ENCODE measurements around the gene ATL2. TPM values are rescaled to one million over a fixed set of nuclear protein-coding genes. Genes with fewer than 3 reads are reported as not detected.

ATL2 gene
- total and polyA plus RNA-seq, 2 of the 8 experiments (the other 6 are each of a cell fraction or from before 2014, with no cell fraction given) = 38.8 to 84.6 TPM

DNA sequence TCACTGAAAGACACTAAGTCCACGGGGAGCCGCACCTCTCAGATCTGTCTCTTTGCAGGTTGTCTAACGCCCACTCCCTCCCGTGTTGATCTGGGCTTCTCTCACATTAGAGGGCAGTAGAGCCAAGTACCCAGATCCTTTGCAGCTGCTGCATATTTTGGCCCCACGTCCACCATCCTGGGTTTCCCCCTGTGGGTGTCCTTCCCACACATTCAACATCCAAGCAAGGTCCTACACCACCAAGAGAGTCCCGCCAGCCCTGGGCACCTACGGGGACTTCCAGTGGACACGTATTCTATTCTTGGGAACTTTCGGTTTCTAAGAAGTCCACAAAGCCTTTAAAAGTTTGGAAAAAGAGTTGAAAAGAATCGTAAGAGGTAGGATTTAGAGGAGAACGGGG is 116.6 kb downstream of the ATL2 start:
- H2BK5ac ChIP-seq (ENCODE audit: low read depth, low read length) = no peak overlapping the region
- H3K36me3 ChIP-seq (ENCODE audit: control insufficient read depth in 2 of 4, insufficient read depth in 4 of 4, low read length in 3 of 4) = no peaks in the 10 kb centered on the region
- no peak overlapping the region for H3K27ac ChIP-seq (ENCODE audit: low read depth, low read length)
- DNase-seq (ENCODE audit: low read depth in 1 of 2, low spot score in 2 of 2) (no peak), FAIRE-seq (no peak)
- no peaks in the 10 kb centered on the region for H4K20me1 ChIP-seq (replicated peaks in 1 of 2; ENCODE audit: control insufficient read depth in 1 of 2, insufficient read depth in 2 of 2, low read length in 2 of 2)
- no peak overlapping the region for H4K91ac ChIP-seq (replicated peaks; ENCODE audit: insufficient read length, low read length)
- no peaks in the 10 kb centered on the region for H3K27me3 ChIP-seq (replicated peaks in 1 of 4; ENCODE audit: control insufficient read depth in 3 of 4, extremely low read depth in 1 of 4, insufficient read depth in 3 of 4, low read length in 3 of 4)
- H4K8ac ChIP-seq (ENCODE audit: extremely low read depth, insufficient read depth, low read length) = no peak overlapping the region
- TF ChIP-seq, protein P1, sequence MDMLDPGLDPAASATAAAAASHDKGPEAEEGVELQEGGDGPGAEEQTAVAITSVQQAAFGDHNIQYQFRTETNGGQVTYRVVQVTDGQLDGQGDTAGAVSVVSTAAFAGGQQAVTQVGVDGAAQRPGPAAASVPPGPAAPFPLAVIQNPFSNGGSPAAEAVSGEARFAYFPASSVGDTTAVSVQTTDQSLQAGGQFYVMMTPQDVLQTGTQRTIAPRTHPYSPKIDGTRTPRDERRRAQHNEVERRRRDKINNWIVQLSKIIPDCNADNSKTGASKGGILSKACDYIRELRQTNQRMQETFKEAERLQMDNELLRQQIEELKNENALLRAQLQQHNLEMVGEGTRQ (IDR thresholded peaks at IDR 0.05; ENCODE audit: low read length) = no peak
- no peak for TF ChIP-seq GTF2F1 (IDR thresholded peaks at IDR 0.05; ENCODE audit: borderline replicate concordance, low read depth, low read length)
- peak in 1 of 2 experiments; percentile 12; a peak in 2 of 4 replicates for TF ChIP-seq RAD21 (IDR thresholded peaks at IDR 0.05 in 1 of 2, conservative IDR thresholded peaks at IDR 0.05 in 1 of 2; ENCODE audit: low read depth in 2 of 2, low read length in 2 of 2)
- TF ChIP-seq PHF8 (conservative IDR thresholded peaks at IDR 0.05; ENCODE audit: low read depth, low read length) = no peak
- no peak overlapping the region for H3K23ac ChIP-seq (ENCODE audit: insufficient read length)
- no peak overlapping the region for H3K56ac ChIP-seq (replicated peaks; ENCODE audit: insufficient read length, low read depth, low read length)
- H2AK5ac ChIP-seq (ENCODE audit: low read depth, low read length) = no peak overlapping the region
- no peak overlapping the region for H2BK15ac ChIP-seq (ENCODE audit: low read length)
- H3K79me2 ChIP-seq (ENCODE audit: control insufficient read depth in 1 of 2, insufficient read depth in 2 of 2, low read length in 2 of 2) = no peaks in the 10 kb centered on the region
- no peak overlapping the region for H4K5ac ChIP-seq (ENCODE audit: insufficient read length, low read depth, low read length)
- H3K79me1 ChIP-seq (ENCODE audit: low read depth, low read length) = no peaks in the 10 kb centered on the region
- ChIA-PET CTCF (ENCODE audit: partially characterized antibody) (interaction anchor here (0.6 to 0.7 kb wide), 3 partner anchors 9 to 851 kb away, joined by 3 read pairs; no protein-coding TSS in a partner anchor), POLR2A (ENCODE audit: partially characterized antibody) (no interaction called here)
- H3K4me3 ChIP-seq (ENCODE audit: extremely low read depth in 1 of 4, insufficient read depth in 2 of 4, low read depth in 3 of 4, low read length in 4 of 4) = no peak overlapping the region
- no peak overlapping the region for H3K14ac ChIP-seq (ENCODE audit: insufficient read length)
- H2BK120ac ChIP-seq (replicated peaks; ENCODE audit: low read depth, low read length) = no peak overlapping the region
- no peaks in the 10 kb centered on the region for H3K23me2 ChIP-seq (ENCODE audit: low read depth, low read length)
- no peak overlapping the region for H3K18ac ChIP-seq (ENCODE audit: extremely low read depth, low read length)
- no peaks in the 10 kb centered on the region for H3K9me3 ChIP-seq (ENCODE audit: insufficient read depth in 2 of 2, low read depth in 1 of 2, low read length in 1 of 2)
- H3K4me2 ChIP-seq (ENCODE audit: insufficient read depth in 1 of 2, low read depth in 2 of 2, low read length in 2 of 2) = no peak overlapping the region
- H2BK12ac ChIP-seq (ENCODE audit: low read depth, low read length) = no peak overlapping the region
- H3K9ac ChIP-seq (replicated peaks in 1 of 4; ENCODE audit: extremely low read depth in 1 of 4, low read depth in 3 of 4, low read length in 3 of 4) = no peak overlapping the region
- H3K4me1 ChIP-seq (replicated peaks in 1 of 4; ENCODE audit: control insufficient read depth in 3 of 4, insufficient read depth in 4 of 4, low read length in 3 of 4) = peaks cover 0 to 4% (median 0%) of the 10 kb centered on the region in 4 experiments; a peak in 2 of 7 replicates
- no peak overlapping the region for H3K4ac ChIP-seq (replicated peaks; ENCODE audit: insufficient read length, low read depth, low read length)
- H2BK20ac ChIP-seq (ENCODE audit: low read length) = no peak overlapping the region
- no peak overlapping the region for H2AFZ ChIP-seq (ENCODE audit: low read length)
- WGBS, 2 experiments (ENCODE audit: extremely low coverage in 1 of 2, insufficient coverage in 1 of 2, insufficient read length in 1 of 2, insufficient replicate concordance in 2 of 2, low coverage in 1 of 2, low lambda C conversion rate in 2 of 2, missing lambda C conversion rate in 1 of 2) = 84% methylated on average over 11 of the region's 11 CpGs; no CpG with 5 or more reads in 1 of the 2 experiments

All from H1 (cell line).